BE2C (cell line): ENCODE results near the gene SLC39A6.
A peak's percentile ranks its signal among the peaks of the same experiment; 100 is the strongest.
"Not testable (repeated sequence)": the region's sequence is repeated elsewhere in the genome, so short reads cannot be mapped to it uniquely, and the experiment has no call there.

ENCODE experiments used
- DNase-seq: peaks from one replicate; pipeline ENCODE4 v3.0.0-alpha.2; 2020
- H3K27me3 ChIP-seq: fragments of 250-450 bp; sonication (Bioruptor Pico); 2 replicates; pipeline ENCODE4 v1.5.1; 2020; ENCODE audit warnings: mild to moderate bottlenecking
- H3K36me3 ChIP-seq: fragments of 250-450 bp; sonication (Bioruptor Pico); 2 replicates; pipeline ENCODE4 v1.5.1; 2020; ENCODE audit warnings: mild to moderate bottlenecking
- H3K4me1 ChIP-seq: fragments of 250-450 bp; sonication (Bioruptor Pico); 2 replicates; pipeline ENCODE4 v1.5.1; 2020
- H3K4me3 ChIP-seq: 2 replicates; pipeline ENCODE4 v1.5.1; 2011; ENCODE audit warnings: low read depth, low read length
- H3K9me3 ChIP-seq: fragments of 250-450 bp; sonication (Bioruptor Pico); 2 replicates; pipeline ENCODE4 v1.5.1; 2020
- TF ChIP-seq, protein P1 (sequence below): IDR thresholded peaks from 2 replicates; pipeline ENCODE4 v1.5.1; 2012; ENCODE audit warnings: mild to moderate bottlenecking, low read depth, low read length

The SLC39A6 gene

GRCh38 chr18:36067055-36067957, 61.8 kb downstream of the SLC39A6 start, which contains the start of gene RPRD1A:
Gene RPRD1A (minus strand): TSS chr18:36067559. CDS start chr18:36067404, 155 bp downstream.
- peak; percentile 92 for DNase-seq
- Histone ChIP-seq H3K9me3 (no peaks in the 10 kb centered on the region), H3K4me1 (no peaks in the 10 kb centered on the region), H3K36me3 (no peaks in the 10 kb centered on the region), H3K27me3 (no peaks in the 10 kb centered on the region), H3K4me3 (peak within 1 kb of the TSS; percentile 73)
- TF ChIP-seq, protein P1, sequence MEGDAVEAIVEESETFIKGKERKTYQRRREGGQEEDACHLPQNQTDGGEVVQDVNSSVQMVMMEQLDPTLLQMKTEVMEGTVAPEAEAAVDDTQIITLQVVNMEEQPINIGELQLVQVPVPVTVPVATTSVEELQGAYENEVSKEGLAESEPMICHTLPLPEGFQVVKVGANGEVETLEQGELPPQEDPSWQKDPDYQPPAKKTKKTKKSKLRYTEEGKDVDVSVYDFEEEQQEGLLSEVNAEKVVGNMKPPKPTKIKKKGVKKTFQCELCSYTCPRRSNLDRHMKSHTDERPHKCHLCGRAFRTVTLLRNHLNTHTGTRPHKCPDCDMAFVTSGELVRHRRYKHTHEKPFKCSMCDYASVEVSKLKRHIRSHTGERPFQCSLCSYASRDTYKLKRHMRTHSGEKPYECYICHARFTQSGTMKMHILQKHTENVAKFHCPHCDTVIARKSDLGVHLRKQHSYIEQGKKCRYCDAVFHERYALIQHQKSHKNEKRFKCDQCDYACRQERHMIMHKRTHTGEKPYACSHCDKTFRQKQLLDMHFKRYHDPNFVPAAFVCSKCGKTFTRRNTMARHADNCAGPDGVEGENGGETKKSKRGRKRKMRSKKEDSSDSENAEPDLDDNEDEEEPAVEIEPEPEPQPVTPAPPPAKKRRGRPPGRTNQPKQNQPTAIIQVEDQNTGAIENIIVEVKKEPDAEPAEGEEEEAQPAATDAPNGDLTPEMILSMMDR = no peak

- TF ChIP-seq, protein P1 = no peak
Observed at GRCh38 chr18:36066686-36067054, 62.5 kb downstream of the SLC39A6 start.

DNA sequence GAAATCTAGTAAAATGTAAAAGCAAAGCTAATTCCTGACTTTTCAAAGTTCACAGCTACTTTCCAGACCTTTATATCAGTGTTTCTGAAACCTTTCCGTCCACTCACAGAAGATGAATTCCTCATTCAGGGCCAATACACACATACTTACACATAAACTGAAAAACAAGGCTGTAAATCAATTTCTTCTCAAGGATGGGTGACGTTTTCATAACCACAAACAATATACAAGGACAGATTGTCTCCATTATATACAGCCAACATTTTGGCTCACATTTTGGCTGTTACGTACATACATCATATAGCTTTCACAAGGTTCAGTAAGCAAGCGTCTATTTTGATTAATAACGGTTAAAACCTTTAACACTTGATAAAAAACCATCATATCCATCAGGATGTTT, 63.1 kb downstream of the SLC39A6 start:
- Histone ChIP-seq H3K4me1 (no peaks in the 10 kb centered on the region), H3K9me3 (no peaks in the 10 kb centered on the region), H3K4me3 (peak overlapping the region; percentile 73), H3K36me3 (no peaks in the 10 kb centered on the region), H3K27me3 (no peaks in the 10 kb centered on the region)
- TF ChIP-seq, protein P1 = no peak
- no peak for DNase-seq

More at GRCh38 chr18:36066686-36067054, 62.5 kb downstream of the SLC39A6 start:
- peak overlapping the region; percentile 73 for H3K4me3 ChIP-seq
- no peaks in the 10 kb centered on the region for H3K9me3 ChIP-seq
- no peak for DNase-seq
- H3K27me3 ChIP-seq = no peaks in the 10 kb centered on the region
- H3K4me1 ChIP-seq = no peaks in the 10 kb centered on the region
- no peaks in the 10 kb centered on the region for H3K36me3 ChIP-seq

- H3K4me3 ChIP-seq, H3K4me1 ChIP-seq, H3K36me3 ChIP-seq, H3K9me3 ChIP-seq, DNase-seq, H3K27me3 ChIP-seq: not testable (repeated sequence)
Observed at GRCh38 chr18:36064809-36065079, 64.4 kb downstream of the SLC39A6 start.

DNA sequence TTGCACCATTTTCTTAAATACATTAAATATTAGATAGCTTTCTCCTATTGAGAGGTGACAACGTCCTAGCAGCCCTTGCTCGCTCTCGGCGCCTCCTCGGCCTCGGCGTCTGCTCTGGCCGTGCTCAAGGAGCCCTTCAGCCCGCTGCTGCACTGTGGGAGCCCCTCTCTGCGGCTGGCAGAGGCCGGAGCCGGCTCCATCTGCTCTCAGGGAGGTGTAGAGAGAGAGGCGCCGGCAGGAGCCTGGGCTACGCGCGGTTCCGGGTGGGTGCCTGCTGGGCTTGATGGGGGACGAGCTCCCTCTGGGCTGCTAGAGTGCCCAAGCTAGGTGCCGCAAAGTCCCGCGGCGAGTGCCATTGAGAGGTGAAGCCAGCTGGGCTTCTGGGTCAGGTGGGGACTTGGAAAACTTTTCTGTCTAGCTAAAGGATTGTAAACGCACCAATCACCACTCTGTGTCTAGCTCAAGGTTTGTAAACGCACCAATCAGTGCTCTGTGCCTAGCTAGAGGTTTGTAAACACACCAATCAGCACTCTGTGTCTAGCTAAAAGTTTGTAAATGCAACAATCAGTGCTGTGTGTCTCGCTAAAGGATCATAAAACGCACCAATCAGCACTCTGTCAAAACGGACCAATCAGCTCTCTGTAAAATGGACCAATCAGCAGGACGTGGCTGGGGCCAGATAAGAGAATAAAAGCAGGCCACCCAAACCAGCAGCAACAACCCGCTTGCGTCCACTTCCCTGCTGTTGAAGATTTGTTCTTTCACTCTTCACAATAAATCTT, 64.9 kb downstream of the SLC39A6 start:
- TF ChIP-seq, protein P1 = no peak
- H3K27me3 ChIP-seq = no peaks in the 10 kb centered on the region
- no peak overlapping the region for H3K4me3 ChIP-seq
- no peak for DNase-seq
- H3K36me3 ChIP-seq = no peaks in the 10 kb centered on the region
- no peaks in the 10 kb centered on the region for H3K4me1 ChIP-seq
- H3K9me3 ChIP-seq = no peaks in the 10 kb centered on the region

GRCh38 chr18:36058674-36059073, 70.5 kb downstream of the SLC39A6 start:
- Histone ChIP-seq H3K27me3 (no peaks in the 10 kb centered on the region), H3K4me3 (no peak overlapping the region), H3K36me3 (no peaks in the 10 kb centered on the region), H3K4me1 (no peaks in the 10 kb centered on the region), H3K9me3 (no peaks in the 10 kb centered on the region)
- no peak for DNase-seq
- TF ChIP-seq, protein P1 = no peak
